Activated T-cell treated with anti-CD3 and anti-CD28 coated beads, Interleukin-2, amount 50 U/mL, for 72 hours (primary cell): ENCODE results near the gene GOT1. TPM values are rescaled to one million over a fixed set of nuclear protein-coding genes. Genes with fewer than 3 reads are reported as not detected.

Experiments used
- ATAC-seq, 2 donors: fragments of 150-1000 bp; cut with Tn5 transposase; replicated peaks in 1 of 2; 2 replicates each; pipeline ENCODE4 v1.10.0; 2021; ENCODE audit warnings: moderate library complexity in 2 of 2, mild to moderate bottlenecking in 1 of 2
- DNase-seq, 2 donors: peaks; one replicate each; pipeline ENCODE4 v3.0.0; 2021 to 2022; ENCODE audit warnings: mixed read lengths in 1 of 2
- H3K27ac Mint-ChIP-seq: one replicate; pipeline ENCODE4 v1.8.0; 2022; ENCODE audit warnings: mild to moderate bottlenecking, moderate library complexity, mixed read lengths
- H3K27me3 Mint-ChIP-seq: one replicate; pipeline ENCODE4 v1.8.0; 2022; ENCODE audit warnings: low read depth, mixed read lengths
- H3K36me3 Mint-ChIP-seq, 2 donors: one replicate each; pipeline ENCODE4 v1.8.0; 2022; ENCODE audit warnings: mixed read lengths in 2 of 2, mild to moderate bottlenecking in 1 of 2; ENCODE audit not compliant: insufficient read depth in 2 of 2
- H3K4me1 Mint-ChIP-seq: one replicate; pipeline ENCODE4 v1.8.0; 2022; ENCODE audit warnings: low read depth, mixed read lengths
- H3K4me3 Mint-ChIP-seq, 2 donors: one replicate each; pipeline ENCODE4 v1.8.0; 2022; ENCODE audit warnings: mild to moderate bottlenecking in 2 of 2, mixed read lengths in 2 of 2, moderate library complexity in 2 of 2
- H3K9me3 Mint-ChIP-seq, 2 donors: one replicate each; pipeline ENCODE4 v1.8.0; 2022; ENCODE audit warnings: mixed read lengths in 2 of 2
- total RNA-seq, 2 donors: library from RNA; stranded (reverse); gene quantifications; one replicate each; pipeline ENCODE4 v1.2.3, GENCODE V29; 2022

Gene GOT1
- total RNA-seq, 2 donors from 2014 or later: 101 to 103 TPM

DNA sequence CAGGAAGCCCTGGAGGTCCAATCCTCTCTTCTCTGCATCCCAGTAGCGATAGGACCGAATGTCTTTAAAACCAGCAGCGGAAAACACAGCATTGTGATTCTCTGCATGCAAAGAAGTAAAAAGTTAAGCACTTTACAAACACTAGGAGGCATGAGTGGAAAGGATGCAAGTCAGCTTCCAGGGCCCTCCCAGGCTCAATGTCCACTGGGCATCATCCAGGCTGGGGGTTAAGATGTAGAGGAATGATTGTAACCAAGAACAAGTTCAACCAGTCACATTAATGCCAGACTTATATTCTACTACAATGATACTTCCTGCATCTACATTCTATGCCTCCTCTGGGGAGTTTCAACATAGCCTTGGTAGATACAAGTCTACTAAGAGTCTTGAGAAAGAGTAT lies 24.3 kb downstream of the GOT1 start:
- no peak overlapping the region for H3K4me3 Mint-ChIP-seq
- no peaks in the 10 kb centered on the region for H3K9me3 Mint-ChIP-seq
- H3K4me1 Mint-ChIP-seq: no peaks in the 10 kb centered on the region
- H3K36me3 Mint-ChIP-seq: peaks cover 11 to 16% of the 10 kb centered on the region in 2 donors
- DNase-seq (no peak), ATAC-seq (no peak)
- no peaks in the 10 kb centered on the region for H3K27me3 Mint-ChIP-seq
- H3K27ac Mint-ChIP-seq: no peak overlapping the region

DNA sequence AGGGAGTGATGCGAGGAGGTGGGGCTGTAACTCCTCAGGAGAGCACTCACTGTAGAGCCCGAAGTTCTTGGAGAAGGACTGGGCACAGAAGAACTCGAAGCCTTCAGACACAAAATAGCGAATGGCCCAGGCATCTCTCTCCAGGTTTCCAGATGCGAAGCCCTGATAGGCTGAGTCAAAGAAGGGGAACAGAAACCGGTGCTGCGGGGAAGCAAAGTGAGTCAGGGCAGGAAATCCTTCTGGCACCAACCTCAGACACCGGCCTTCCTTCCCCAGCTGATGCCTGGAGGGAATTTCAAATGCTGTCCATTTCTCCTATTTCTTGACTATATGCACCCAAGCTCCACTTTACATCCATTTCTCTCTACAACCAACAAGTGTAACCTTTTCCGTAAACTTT lies 26.8 kb downstream of the GOT1 start:
- Mint-ChIP-seq H3K36me3 (peaks cover 11 to 18% of the 10 kb centered on the region in 2 donors), H3K27ac (no peak overlapping the region), H3K9me3 (no peaks in the 10 kb centered on the region), H3K27me3 (no peaks in the 10 kb centered on the region), H3K4me1 (no peaks in the 10 kb centered on the region), H3K4me3 (no peak overlapping the region)
- no peak for DNase-seq
- no peak for ATAC-seq

DNA sequence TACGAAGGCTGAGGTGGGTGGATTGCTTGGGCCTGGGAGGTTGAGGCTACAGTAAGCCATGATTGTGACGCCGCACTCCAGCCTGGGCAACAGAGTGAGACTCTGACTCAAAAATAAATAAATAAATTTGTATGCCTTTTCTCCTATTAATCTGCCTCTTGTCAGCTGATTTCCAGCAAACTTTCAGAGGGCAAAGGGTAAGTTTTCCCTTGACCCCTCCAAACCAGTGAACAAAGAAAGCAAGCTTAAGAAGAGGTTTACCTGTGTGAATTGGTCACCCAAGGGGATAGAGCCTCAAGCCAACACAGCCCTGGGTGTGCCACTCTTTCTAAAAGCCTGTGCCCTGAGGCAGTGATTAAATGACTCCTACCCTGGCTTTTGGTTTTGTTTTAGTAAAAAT lies 30.8 kb downstream of the GOT1 start:
- Mint-ChIP-seq H3K4me3 (no peak overlapping the region), H3K27me3 (no peaks in the 10 kb centered on the region), H3K36me3 (peaks cover 6 to 19% of the 10 kb centered on the region in 2 donors), H3K27ac (no peak overlapping the region), H3K4me1 (peaks cover 10% of the 10 kb centered on the region), H3K9me3 (no peaks in the 10 kb centered on the region)
- ATAC-seq (no peak), DNase-seq (no peak)

DNA sequence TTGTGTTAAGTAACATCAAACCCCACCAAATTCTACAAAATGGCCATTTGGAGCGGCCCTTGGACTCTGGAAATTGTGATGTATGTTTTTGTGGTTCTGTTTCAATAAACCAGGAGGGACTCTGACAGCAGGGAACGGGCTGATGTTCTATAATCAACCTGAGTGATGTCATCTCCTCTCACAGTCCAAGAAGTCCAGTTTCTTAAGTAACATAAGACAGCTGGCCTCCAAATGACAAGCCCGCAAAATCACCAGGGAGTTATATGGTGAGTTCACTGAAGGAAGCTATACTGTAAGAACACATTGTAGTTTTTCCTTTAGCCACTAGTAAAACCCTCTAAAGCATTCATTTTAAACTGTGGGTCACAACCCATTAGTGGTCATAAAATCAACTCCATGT lies 34.0 kb downstream of the GOT1 start:
- Mint-ChIP-seq H3K9me3 (no peaks in the 10 kb centered on the region), H3K4me1 (peaks cover 10% of the 10 kb centered on the region), H3K4me3 (no peak overlapping the region), H3K36me3 (peaks cover 0 to 14% of the 10 kb centered on the region in 2 donors), H3K27ac (no peak overlapping the region), H3K27me3 (no peaks in the 10 kb centered on the region)
- DNase-seq (no peak), ATAC-seq (no peak)

DNA sequence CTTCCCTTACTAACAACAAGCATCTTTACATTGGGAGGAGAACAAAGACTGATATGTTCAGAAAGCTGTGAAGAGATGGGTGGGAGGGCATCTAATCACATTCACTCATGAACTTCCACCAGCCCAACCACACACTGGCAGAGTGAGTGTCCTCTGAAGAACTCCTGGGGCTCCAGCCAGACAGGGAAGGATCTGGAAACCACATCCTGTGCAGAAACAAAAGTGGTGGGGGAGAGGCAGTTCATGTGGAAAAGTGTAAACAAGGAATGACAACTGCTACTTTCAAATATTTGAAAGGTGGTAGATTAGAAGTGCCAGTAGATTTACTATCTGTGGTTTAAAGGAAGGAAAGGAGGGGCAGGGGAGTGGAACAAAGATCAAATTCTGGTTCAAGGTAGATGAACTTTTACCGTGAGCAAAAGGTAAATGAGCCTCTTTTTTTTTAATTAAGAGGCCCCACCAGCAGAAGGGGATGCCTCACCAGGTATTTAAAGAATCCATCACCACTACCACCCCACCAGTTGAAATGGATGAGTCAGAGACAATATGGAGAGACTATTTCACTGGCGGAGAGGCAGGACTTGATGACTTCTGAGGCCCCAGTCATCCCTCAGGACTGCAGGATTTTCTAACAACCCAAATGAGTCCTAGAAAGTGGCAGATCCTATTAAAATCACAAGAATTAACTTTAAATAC lies 34.5 kb downstream of the GOT1 start:
- Mint-ChIP-seq H3K4me1 (peaks cover 10% of the 10 kb centered on the region), H3K27ac (no peak overlapping the region), H3K36me3 (peaks cover 0 to 12% of the 10 kb centered on the region in 2 donors), H3K9me3 (no peaks in the 10 kb centered on the region), H3K4me3 (no peak overlapping the region), H3K27me3 (no peaks in the 10 kb centered on the region)
- ATAC-seq (no peak), DNase-seq (no peak)

DNA sequence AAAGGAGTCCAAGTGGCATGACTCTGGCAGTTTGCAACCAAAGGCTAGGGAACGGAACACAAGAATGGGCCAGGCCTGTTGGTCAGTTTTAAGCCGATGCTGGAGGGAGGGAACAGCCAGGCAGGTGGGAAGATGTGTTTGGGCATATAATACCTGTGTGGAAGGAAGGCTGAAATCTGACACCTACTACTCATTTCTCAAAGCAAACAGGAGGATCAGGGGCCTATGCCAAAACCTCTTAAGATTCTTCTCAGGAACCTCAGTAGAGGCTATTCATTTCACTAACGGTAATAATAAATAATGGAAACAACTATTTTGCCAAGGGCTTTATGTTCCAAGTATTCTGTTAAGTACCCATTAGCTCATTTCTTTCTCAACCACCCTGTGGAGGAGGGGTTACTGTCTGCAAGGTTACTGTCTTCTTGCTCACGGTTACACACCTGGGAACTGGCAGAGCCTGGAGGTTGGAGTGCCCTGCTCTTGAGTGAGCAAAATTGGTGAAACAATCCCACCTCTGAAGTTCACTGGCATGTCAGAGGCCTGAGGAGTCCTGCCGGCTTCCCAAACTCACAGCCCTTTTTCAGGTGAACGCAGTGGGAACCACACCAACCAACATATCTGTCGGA lies 35.5 kb downstream of the GOT1 start:
- no peak for ATAC-seq

DNA sequence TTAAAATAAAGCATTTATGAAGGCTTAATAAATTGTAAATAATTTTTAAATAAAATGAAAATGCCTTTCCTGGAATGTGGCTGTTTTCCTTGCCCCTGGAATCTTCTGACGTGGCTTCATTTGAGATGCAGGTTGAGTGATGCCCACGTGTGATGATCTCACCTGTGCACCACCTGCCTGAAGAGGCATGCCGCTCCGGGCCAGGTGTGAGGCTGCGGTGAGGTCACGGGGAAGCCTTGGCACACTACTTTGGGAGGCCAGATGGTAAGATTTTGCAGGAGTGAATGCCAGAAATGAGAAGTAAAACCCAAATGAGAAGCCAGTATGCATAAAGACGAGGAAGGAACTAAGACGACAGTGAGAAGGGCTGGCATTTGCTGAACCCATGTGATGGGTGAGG lies 36.2 kb downstream of the GOT1 start:
- no peak overlapping the region for H3K4me3 Mint-ChIP-seq
- no peaks in the 10 kb centered on the region for H3K27me3 Mint-ChIP-seq
- H3K4me1 Mint-ChIP-seq: peaks cover 10% of the 10 kb centered on the region
- no peaks in the 10 kb centered on the region for H3K9me3 Mint-ChIP-seq
- ATAC-seq (no peak), DNase-seq (no peak)
- H3K36me3 Mint-ChIP-seq: peaks cover 0 to 6% of the 10 kb centered on the region in 2 donors
- no peak overlapping the region for H3K27ac Mint-ChIP-seq

More for the DNA sequence above, 35.5 kb downstream of the GOT1 start:
- Mint-ChIP-seq H3K9me3 (no peaks in the 10 kb centered on the region), H3K27me3 (no peaks in the 10 kb centered on the region), H3K36me3 (peaks cover 0 to 7% of the 10 kb centered on the region in 2 donors), H3K4me3 (no peak overlapping the region), H3K4me1 (peaks cover 10% of the 10 kb centered on the region), H3K27ac (no peak overlapping the region)
- DNase-seq: no peak

DNA sequence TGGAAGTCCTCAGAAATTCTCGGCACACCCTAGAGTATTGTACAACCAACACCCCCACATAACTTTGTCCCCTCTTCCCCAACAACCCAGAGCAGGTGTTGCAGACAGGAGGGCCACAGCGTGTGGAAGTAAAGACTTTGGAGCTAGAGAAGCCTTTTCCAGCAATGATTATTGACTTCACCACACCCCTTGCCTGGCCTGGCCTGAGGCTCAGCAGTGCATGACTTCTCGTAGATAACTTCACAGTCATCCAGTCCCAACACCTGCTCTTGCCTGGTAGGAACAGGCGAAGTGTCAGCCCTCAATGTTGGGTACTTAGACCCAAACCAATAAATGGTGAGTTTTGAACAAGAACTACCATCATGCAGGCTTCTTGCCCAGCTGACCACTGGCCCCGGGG lies 36.7 kb downstream of the GOT1 start:
- ATAC-seq (no peak), DNase-seq (no peak)
- no peaks in the 10 kb centered on the region for H3K27me3 Mint-ChIP-seq
- H3K27ac Mint-ChIP-seq: no peak overlapping the region
- H3K4me1 Mint-ChIP-seq: peaks cover 10% of the 10 kb centered on the region
- no peak overlapping the region for H3K4me3 Mint-ChIP-seq
- H3K36me3 Mint-ChIP-seq: peaks cover 0 to 6% of the 10 kb centered on the region in 2 donors
- no peaks in the 10 kb centered on the region for H3K9me3 Mint-ChIP-seq

DNA sequence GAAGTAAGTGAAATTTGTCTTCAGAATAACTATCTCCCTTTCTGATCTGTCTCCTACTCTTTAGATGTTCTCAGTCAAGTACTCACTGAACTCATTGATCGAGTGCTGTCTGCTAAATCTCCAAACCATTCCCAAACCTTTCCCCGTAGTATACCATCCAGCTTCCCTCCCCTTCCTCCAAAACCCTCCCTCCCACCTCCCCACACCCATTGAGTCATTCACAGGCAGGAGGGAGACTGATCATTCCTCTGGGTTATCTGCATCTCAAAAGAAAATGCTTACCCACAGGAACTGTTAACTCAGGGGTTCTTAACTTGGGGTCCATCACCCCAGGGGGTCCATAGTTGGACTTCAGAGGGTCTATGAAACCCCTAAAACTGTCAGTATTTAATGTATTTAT lies 37.4 kb downstream of the GOT1 start:
- Mint-ChIP-seq H3K4me1 (peaks cover 10% of the 10 kb centered on the region), H3K9me3 (no peaks in the 10 kb centered on the region), H3K27ac (no peak overlapping the region), H3K4me3 (no peak overlapping the region), H3K27me3 (no peaks in the 10 kb centered on the region), H3K36me3 (peaks cover 0 to 6% of the 10 kb centered on the region in 2 donors)
- ATAC-seq: no peak
- no peak for DNase-seq

DNA sequence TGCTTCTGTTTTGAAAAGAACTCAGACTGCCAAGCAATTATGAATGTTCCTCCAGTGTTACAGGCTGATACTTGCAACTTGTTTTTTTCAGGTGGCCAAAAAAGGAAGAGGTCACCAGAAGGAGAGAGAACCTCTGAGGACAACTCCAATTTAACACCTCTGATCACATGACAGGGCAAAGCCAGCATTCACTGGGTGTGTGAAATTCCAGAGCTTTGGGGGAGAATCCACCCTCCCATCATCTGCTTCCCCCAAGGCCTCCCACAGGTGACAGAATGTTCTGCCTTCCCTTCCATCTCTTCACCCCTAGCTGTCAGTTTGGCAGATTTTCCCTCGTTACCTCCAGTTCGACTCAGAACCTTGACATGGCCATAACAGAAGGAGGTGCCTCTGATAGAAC lies 39.1 kb downstream of the GOT1 start:
- DNase-seq (no peak), ATAC-seq (no peak)
- H3K4me3 Mint-ChIP-seq: no peak overlapping the region
- no peaks in the 10 kb centered on the region for H3K27me3 Mint-ChIP-seq
- H3K27ac Mint-ChIP-seq: no peak overlapping the region
- H3K36me3 Mint-ChIP-seq: peaks cover 0 to 2% of the 10 kb centered on the region in 2 donors
- peaks cover 10% of the 10 kb centered on the region for H3K4me1 Mint-ChIP-seq
- H3K9me3 Mint-ChIP-seq: no peaks in the 10 kb centered on the region

DNA sequence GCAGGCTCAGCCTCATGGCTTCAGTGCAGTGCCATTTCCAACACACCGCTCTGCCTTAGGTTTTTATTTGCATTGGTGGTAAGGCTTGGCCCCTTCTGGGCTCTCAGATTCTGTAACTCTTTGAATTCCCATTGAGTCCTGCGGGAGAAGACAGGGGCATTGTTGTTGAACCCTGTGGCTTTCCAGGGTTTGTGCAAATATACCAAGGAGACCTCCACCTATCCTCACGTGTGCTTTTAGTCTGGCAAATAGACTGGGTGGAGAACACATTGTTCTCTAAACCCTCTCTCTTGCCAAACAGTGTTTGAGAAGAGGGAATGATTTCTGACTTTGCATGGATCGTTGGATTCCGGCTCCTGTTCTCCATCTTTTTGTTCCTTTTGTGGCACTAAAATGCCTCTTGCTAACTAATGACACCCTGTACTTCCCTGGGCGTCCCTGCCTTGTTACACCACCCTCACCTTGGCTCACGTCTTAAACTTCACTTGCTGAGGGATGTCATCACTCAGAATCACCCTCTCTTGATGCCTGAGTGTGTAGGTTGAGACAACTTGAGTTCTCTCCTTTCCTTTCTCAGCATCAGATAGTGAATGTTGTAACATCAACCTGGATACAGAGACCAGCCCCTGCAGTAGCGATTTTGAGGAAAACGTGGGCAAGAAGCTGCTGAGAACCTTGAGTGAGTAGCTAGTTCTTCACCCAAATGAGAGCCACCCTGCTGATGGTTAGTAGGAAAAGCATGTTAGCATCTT lies 40.5 kb downstream of the GOT1 start:
- H3K27me3 Mint-ChIP-seq: peaks cover 6% of the 10 kb centered on the region
- ATAC-seq (no peak), DNase-seq (no peak)
- H3K27ac Mint-ChIP-seq: no peak overlapping the region
- H3K4me3 Mint-ChIP-seq: no peak overlapping the region
- no peaks in the 10 kb centered on the region for H3K9me3 Mint-ChIP-seq
- H3K36me3 Mint-ChIP-seq: no peaks in the 10 kb centered on the region
- H3K4me1 Mint-ChIP-seq: no peaks in the 10 kb centered on the region

DNA sequence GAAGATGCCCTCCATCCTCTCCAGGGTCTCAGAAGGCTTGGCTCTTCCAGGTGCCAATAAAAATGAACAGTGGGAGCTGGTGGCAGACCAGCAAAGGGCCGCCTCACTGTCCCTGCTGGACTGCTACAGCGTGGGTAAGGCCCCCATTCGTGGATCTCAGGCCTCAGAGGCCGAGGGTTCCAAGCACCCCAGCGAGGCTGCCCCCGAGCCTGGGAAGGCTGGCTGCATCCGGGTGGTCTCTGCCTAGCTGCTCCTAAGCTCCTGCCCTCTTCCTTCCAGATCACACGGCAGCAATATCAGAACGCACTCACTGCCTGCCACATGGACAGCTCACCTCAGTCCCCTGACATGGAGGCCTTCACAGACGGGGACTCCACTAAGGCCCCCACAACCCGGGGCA lies 42.9 kb downstream of the GOT1 start:
- no peak overlapping the region for H3K27ac Mint-ChIP-seq
- H3K27me3 Mint-ChIP-seq: peaks cover 7% of the 10 kb centered on the region
- DNase-seq (no peak), ATAC-seq (no peak)
- no peaks in the 10 kb centered on the region for H3K9me3 Mint-ChIP-seq
- H3K4me1 Mint-ChIP-seq: no peaks in the 10 kb centered on the region
- H3K36me3 Mint-ChIP-seq: no peaks in the 10 kb centered on the region
- H3K4me3 Mint-ChIP-seq: no peak overlapping the region

DNA sequence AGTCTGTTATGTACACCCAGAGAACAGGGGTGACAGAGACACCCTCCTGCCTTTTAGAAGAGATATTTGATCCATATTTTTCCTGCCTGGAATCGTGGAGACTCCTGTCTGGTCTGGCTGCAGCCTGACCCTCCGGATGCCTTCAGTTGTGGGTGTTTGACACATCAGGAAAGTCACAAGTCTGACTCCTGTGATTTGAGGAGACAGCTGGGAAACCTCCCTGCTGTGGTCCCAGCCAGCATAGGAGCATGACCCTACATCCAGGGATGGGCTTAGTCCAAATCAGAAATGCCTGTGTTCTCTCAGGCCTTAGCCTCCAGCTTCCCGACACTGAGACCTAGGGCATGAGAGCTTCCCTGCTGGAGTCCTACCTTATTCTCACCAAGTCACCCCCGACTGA lies 43.4 kb downstream of the GOT1 start:
- H3K27ac Mint-ChIP-seq: no peak overlapping the region

More for the DNA sequence above, 43.4 kb downstream of the GOT1 start:
- Mint-ChIP-seq H3K36me3 (no peaks in the 10 kb centered on the region), H3K27me3 (peaks cover 7% of the 10 kb centered on the region), H3K9me3 (no peaks in the 10 kb centered on the region), H3K4me1 (no peaks in the 10 kb centered on the region), H3K4me3 (no peak overlapping the region)
- DNase-seq: no peak
- no peak for ATAC-seq
